ENCODE data around the gene ZBTB38. TPM values are rescaled to one million over a fixed set of nuclear protein-coding genes. Genes with fewer than 3 reads are reported as not detected.
A peak's percentile ranks its signal among the peaks of the same experiment; 100 is the strongest.

Gene ZBTB38
- total and polyA plus RNA-seq, 2 of the 13 experiments (the other 11 are each of a cell fraction or from before 2014, with no cell fraction given), result 26.8 to 51.7 TPM

- peak; percentile 58 for TF ChIP-seq ZNF18 (CRISPR knock-in tag; IDR thresholded peaks at IDR 0.05; ENCODE audit: insufficient replicate concordance)
- peak; percentile 24; the same call in 1 of the 2 replicates for TF ChIP-seq SP5 (CRISPR knock-in tag; IDR thresholded peaks at IDR 0.05; ENCODE audit: borderline replicate concordance, low read depth)
- no peak for TF ChIP-seq ZSCAN5A (CRISPR knock-in tag; IDR thresholded peaks at IDR 0.05; ENCODE audit: borderline replicate concordance)
- TF ChIP-seq ATF7 (IDR thresholded peaks at IDR 0.05), result no peak
- TF ChIP-seq ATF7 (CRISPR knock-in tag; IDR thresholded peaks at IDR 0.05), result no peak
- no peak for TF ChIP-seq ZNF256 (CRISPR knock-in tag; conservative IDR thresholded peaks at IDR 0.05)
- TF ChIP-seq PRDM4 (CRISPR knock-in tag; IDR thresholded peaks at IDR 0.05; ENCODE audit: borderline replicate concordance), result no peak
- no peak for TF ChIP-seq ZSCAN12 (CRISPR knock-in tag; IDR thresholded peaks at IDR 0.05)
- TF ChIP-seq MYPOP (CRISPR knock-in tag; IDR thresholded peaks at IDR 0.05), result 0 out of 2 replicates have a peak, but pooled peaks have one; percentile 60
- TF ChIP-seq TBL1XR1 (IDR thresholded peaks at IDR 0.05; ENCODE audit: borderline replicate concordance, low read length, partially characterized antibody), result no peak
- TF ChIP-seq ZKSCAN8 (CRISPR knock-in tag; IDR thresholded peaks at IDR 0.05; ENCODE audit: borderline replicate concordance), result peak; percentile 67; the same call in 1 of the 2 replicates
- TF ChIP-seq SOX13 (IDR thresholded peaks at IDR 0.05), result no peak
- TF ChIP-seq SOX13 (CRISPR knock-in tag; conservative IDR thresholded peaks at IDR 0.05 in 1 of 2, IDR thresholded peaks at IDR 0.05 in 1 of 2), result peak in 1 of 2 experiments; percentile 66; a peak in 2 of 4 replicates
- TF ChIP-seq CREB1 (IDR thresholded peaks at IDR 0.05), result no peak
- no peak for TF ChIP-seq CREB1 (CRISPR knock-in tag; IDR thresholded peaks at IDR 0.05)
- no peak for TF ChIP-seq SUZ12 (IDR thresholded peaks at IDR 0.05; ENCODE audit: low read depth, low read length)
- TF ChIP-seq ZIK1 (CRISPR knock-in tag; IDR thresholded peaks at IDR 0.05; ENCODE audit: borderline replicate concordance, low read depth), result no peak
- TF ChIP-seq ZNF75D (CRISPR knock-in tag; IDR thresholded peaks at IDR 0.05; ENCODE audit: borderline replicate concordance), result no peak
- no peak for TF ChIP-seq ARID2 (CRISPR knock-in tag; IDR thresholded peaks at IDR 0.05; ENCODE audit: borderline replicate concordance)
- no peak for TF ChIP-seq ZNF652 (CRISPR knock-in tag; IDR thresholded peaks at IDR 0.05; ENCODE audit: borderline replicate concordance, low read depth)
- no peak for TF ChIP-seq ZNF207 (IDR thresholded peaks at IDR 0.05; ENCODE audit: borderline replicate concordance)
- 0 out of 2 replicates have a peak, but pooled peaks have one; percentile 52 for TF ChIP-seq TGIF2 (CRISPR knock-in tag; IDR thresholded peaks at IDR 0.05)
- peak; percentile 85 for TF ChIP-seq MED1 (CRISPR knock-in tag; IDR thresholded peaks at IDR 0.05)
- TF ChIP-seq ZNF296 (CRISPR knock-in tag; conservative IDR thresholded peaks at IDR 0.05), result no peak
- no peak; the same call in 1 of the 2 replicates for TF ChIP-seq ZNF784 (CRISPR knock-in tag; IDR thresholded peaks at IDR 0.05; ENCODE audit: borderline replicate concordance)
Observed at GRCh38 chr3:141412936-141413354, 44.6 kb downstream of the ZBTB38 start (continued).

All from HepG2 (cell line).